Mesenteric fat pad (tissue), 1 donor: ENCODE measurements around the gene TSSK6. TPM values are rescaled to one million over a fixed set of nuclear protein-coding genes. Genes with fewer than 3 reads are reported as not detected.

Source experiments
- DNase-seq: peaks from one replicate; pipeline ENCODE4 v3.0.0-alpha.2; 2020; ENCODE audit warnings: low spot score
- total RNA-seq: library from RNA; stranded (reverse); fragmentation: NEBNext Ultra II Directional; extraction: Animal tissue kit (Norgen Biotek cat#: 25700); gene quantifications from one replicate; pipeline ENCODE4 v1.2.1, GENCODE V29; 2021
- donor health status: DM: yes; HTN: yes; CAD: no.

TSSK6 gene
- total RNA-seq, 1 donor from 2014 or later = 0.74 TPM

DNA sequence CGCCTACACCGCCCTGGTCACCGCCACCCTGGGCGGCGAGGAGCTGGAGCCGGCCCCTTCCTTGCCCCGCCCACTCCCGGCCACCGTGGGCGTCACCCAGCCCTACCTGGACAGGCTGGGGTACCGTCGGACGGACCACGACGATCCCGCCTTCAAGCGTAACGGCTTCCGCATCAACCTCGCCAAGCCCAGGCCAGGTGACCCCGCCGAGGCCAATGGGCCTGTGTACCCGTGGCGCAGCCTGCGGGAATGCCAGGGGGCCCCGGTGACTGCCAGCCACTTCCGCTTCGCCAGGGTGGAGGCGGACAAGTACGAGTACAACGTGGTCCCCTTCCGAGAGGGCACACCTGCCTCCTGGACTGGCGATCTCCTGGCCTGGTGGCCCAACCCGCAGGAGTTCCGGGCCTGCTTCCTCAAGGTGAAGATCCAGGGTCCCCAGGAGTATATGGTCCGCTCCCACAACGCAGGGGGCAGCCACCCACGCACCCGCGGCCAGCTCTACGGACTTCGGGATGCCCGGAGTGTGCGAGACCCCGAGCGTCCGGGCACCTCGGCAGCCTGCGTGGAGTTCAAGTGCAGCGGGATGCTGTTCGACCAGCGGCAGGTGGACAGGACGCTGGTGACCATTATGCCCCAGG, 29.7 kb upstream of the TSSK6 start:
- no peak for DNase-seq

DNA sequence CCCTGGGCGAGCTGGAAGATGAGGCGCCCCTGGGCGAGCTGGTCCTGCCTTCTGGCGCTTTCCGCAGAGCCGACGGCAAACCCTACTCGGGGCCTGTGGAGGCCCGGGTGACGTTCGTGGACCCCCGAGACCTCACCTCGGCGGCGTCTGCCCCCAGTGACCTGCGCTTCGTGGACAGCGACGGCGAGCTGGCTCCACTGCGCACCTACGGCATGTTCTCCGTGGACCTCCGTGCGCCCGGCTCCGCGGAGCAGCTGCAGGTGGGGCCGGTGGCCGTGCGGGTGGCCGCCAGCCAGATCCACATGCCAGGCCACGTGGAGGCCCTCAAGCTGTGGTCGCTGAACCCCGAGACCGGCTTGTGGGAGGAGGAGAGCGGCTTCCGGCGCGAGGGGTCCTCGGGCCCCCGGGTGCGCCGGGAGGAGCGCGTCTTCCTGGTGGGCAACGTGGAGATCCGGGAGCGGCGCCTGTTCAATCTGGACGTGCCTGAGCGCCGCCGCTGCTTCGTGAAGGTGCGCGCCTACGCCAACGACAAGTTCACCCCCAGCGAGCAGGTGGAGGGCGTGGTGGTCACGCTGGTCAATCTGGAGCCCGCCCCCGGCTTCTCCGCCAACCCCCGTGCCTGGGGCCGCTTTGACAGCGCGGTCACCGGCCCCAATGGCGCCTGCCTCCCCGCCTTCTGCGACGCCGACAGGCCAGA, 29.1 kb upstream of the TSSK6 start:
- DNase-seq = no peak

DNA sequence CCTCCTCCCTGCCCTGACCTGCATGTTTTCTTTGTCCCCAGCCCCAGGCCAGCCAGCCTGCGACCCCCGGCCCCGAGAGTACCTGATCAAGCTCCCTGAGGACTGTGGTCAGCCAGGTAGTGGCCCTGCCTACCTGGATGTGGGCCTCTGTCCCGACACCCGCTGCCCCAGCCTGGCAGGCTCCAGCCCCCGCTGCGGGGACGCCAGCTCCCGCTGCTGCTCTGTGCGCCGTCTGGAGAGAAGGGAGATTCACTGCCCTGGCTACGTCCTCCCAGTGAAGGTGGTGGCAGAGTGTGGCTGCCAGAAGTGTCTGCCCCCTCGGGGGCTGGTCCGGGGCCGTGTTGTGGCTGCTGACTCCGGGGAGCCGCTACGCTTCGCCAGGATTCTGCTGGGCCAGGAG, 28.3 kb upstream of the TSSK6 start:
- no peak for DNase-seq

DNA sequence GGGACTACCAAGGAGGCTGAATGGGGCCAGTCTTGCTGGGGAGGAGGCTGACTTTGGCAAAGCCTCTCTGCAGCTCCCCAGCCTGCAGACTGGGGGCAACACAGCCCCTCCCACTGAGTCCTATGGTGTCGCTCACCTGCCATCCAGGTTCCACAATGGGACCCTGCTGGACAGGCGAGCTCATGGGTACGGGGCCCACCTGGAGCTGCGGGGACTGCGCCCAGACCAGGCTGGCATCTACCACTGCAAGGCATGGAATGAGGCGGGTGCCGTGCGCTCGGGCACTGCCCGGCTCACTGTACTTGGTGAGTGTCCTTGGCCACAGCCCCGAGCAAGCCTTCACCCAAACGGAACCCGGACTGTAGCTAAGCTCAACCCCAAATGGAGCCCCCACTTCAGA, 27.8 kb upstream of the TSSK6 start:
- no peak for DNase-seq

DNA sequence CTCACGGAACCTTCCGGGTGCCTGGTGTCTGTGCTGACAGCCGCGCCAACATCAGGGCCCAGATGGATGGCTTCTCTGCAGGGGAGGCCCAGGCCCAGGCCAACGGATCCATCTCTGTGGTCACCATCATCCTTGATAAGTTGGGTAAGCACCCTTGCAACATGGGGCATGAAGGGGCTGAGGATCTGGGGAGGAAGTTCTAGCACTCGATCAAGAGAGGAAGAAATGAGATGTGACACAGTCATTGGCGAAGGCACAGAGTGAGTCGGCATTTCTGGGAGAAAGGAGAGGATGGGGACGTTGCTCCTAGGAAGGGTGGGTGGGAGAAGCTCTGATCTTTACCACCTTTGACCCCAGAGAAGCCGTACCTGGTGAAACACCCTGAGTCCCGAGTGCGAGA, 27.2 kb upstream of the TSSK6 start:
- DNase-seq = no peak

DNA sequence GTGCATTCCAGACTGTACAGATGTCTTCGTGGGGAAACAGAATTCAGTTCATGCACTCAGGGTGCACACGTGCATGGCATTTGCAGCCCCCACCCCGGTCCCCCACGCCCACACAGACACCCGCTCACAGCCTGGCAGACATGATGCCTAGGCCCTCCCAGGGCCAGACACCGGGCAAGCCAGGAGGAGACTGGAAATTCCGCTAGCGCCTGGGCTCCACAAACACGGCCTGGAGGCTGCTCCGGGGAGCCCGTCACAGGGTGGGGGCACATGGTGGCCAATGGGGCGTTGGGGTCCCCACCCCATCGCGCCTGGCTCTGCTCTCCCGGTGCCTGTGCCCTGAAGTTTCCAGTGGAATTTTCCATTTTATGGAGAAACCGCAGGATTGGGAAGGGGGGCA, 26.3 kb upstream of the TSSK6 start:
- DNase-seq = no peak

DNA sequence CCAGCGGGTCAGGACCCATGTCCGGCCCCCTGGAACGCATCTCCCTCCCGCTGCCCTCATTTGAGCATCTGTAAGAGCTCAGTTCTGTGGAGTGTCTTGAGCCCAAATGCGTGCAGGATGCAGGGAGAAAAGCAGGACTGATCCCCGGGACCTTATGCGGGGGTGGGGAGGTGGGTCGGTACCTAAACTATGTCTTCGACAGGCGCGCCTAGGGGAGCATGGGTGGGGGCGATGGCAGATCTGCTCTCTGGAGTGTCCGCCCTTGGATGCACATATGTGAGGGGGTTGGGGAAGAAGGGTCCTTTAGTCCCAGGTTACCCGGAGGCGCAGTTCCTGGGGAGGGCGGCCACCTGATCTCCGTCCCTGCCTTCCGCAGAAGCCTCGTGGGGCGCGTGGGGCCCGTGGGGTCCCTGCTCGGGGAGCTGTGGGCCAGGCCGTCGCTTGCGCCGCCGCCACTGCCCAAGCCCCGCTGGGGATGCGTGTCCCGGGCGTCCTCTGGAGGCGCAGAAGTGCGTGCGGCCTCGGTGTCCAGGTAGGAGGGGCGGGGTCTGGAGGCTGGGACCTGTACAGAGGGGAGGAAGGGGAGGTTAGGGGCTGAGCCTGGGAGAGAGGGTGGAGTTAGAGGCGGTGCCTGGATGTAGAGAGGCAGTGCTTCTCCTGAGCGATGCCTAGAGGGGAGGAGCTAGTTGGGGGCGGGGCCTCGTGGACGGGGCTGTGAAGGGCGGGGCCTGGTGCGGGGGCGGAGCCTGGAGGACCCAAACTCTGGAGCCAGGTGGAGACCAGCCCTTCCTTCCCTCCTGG, 25.6 kb upstream of the TSSK6 start:
- no peak for DNase-seq

DNA sequence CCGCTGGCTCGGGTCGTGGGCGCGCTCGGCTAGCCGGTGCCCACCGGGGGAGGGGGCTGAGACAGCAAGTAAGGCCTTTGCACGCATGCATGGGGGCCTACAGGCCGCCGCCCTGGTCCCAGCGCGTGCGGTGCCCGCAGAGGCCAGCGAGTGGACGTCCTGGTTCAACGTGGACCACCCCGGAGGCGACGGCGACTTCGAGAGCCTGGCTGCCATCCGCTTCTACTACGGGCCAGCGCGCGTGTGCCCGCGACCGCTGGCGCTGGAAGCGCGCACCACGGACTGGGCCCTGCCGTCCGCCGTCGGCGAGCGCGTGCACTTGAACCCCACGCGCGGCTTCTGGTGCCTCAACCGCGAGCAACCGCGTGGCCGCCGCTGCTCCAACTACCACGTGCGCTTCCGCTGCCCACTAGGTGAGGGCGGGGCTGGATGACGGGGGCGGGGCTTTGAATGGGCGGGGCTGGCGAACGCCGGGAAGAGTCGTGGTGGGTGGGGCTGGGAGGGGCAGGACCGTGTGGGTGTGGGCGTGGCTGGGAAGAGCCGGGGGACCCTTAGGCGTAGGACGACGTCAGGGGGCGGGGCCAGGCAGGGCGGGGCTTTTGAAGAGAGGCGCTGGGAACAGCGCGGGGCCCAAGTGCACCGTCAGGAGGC, 24.8 kb upstream of the TSSK6 start:
- no peak for DNase-seq

DNA sequence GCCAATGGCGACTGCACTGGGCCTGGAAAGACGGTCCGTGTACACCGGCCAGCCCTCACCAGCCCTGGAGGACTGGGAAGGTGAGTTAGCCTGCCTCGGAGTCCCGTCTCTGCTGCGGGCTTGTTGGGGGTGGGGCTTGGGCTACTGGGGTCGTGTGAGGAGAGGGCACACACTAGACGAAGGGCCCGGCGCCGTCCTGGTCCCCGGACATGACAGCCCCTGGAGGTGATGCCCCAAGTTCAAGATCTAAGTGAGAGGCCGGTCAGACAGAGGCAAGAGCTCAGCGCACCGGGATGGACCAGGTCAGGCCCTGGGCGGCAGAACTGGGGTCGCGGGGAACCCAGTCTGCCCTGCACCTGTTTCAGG, 24.3 kb upstream of the TSSK6 start:
- no peak for DNase-seq

DNA sequence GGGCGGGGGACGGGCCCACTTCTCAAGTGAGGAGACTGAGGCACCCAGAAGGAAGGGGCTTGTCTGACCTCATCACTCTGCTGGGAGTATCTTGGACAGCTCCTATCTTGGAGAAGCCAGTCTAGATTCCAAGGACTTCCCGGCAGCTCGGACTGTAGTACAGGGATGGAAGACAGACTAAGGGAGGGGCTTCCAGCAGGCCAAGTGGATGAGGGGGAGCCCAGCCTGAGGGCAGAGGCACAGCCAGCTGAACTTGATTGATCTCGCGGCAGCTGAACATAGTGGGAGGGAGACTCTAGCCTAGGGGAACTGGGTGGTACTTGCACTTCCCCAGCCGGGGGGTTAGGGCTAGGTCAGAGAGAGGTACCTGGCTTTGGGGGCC, 23.4 kb upstream of the TSSK6 start:
- no peak for DNase-seq

DNA sequence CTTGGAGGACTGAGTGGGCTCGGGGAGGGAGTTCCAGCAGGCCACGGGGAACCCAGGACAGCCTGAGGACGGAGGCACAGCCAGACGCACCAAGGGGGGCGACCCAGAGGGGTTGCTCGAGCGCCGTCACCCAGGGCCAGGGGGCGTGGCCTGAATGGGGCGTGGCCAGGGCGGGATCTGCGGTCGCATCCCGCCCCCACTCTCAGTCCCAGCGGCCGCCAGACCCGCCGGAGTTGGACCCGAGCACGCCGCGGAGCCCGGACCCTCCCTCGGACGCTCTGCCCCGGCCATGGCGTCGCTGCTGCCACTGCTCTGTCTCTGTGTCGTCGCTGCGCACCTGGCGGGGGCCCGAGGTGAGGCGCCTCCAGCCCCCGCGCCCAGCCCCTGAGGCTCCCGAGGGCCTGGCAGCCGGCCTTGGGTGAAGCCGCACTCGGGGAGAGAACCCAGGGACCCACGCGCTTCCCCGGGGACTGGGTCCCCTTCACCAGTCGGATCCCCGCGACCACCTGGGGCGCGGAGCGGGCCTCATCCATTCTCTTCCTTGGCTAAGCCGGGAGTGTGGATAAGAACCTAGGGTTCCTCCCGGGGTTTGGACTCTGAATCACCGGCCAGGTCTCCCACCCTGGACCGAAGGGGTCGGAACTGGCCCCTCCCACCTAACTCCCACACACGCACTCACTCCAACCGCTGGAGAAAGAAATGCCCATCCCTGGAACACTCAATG, 22.9 kb upstream of the TSSK6 start, which contains the start of gene CILP2:
Gene CILP2, plus strand, starts transcription at position 205 of the 724 bp plus-strand sequence. Its CDS starts 85 bp downstream, at position 290.
- no peak for DNase-seq

DNA sequence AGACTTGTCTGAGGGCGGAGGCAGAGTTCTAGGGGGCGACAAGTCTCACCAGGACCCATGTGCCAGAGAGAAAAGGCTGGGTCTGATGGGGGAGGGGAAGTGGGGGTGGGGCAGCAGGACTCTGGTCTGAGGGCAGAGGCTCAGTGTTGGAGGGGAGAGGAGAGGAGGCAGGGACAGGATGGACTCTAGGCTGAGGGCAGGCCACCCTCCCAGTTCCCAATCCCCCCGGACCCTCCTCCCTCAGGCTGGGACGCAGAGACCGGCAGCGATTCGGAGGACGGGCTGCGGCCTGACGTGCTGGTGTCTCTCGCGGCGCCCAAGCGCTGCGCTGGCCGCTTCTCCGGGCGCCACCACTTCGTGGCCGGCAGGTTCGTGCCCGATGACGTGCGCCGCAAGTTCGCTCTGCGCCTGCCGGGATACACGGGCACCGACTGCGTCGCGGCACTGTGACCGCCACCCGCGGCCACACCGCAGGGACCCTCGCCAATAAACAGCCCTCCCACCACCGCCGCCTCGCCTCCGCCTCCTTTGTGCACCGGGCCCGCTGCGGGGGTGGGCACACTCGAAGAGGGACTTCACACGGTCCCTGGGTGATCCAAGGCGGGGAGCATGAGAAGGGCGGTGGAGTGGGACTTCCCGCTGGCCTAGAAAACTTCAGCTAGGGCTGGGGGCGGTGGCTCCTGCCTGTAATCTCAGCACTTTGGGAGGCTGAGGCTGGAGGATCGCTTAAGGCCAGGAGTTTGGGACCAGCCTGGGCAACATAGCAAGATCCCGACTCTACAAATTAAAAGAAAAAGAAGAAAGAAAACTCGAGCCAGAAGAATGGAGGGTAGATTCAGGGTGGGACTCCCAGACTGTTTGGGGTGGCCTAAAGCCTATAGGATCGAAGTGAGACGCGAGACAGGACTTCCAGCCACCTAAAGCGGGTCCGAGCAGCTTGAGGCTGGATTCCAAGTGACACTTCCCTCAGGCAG, 22.0 kb upstream of the TSSK6 start:
- DNase-seq = no peak

DNA sequence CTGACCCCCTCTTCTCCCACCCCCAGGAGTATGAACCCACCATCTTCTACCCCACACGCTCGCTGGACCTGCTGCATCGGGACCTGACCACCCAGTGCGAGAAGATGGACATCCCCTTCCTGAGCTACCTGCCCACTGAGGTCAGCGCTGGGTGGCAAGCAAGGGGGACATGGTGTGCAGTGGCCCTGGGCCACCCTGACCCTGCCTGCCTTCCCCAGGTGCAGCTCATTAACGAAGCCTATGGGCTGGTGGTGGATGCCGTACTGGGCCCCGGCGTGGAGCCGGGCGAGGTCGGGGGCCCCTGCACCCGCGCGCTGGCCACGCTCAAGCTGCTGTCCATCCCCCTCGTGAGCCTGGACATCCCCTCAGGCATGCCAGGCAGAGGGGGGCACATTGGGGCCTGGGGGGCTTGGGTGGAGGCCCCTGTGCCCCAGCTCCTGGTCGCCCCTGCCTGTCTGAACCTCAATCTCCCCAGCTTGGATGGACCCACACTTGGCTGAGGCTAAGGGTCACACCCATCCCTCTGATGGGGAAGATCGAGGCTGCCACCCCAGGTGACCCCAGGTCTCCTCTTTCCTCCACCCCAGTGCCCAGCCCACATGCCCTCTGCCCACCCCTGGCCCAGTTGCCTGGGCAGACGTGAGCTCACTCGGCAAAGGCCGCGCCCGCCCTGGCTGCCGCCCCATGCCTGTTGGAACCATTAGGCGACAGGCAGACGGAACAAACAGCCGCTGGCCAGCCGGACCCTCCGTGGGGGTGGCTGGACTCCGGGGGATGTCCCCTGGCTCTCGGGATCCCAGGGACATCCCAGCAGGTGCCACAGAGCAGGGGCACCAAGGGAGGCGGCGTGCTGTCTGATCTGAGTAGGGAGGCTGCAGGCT, 20.2 kb upstream of the TSSK6 start:
- DNase-seq = no peak

DNA sequence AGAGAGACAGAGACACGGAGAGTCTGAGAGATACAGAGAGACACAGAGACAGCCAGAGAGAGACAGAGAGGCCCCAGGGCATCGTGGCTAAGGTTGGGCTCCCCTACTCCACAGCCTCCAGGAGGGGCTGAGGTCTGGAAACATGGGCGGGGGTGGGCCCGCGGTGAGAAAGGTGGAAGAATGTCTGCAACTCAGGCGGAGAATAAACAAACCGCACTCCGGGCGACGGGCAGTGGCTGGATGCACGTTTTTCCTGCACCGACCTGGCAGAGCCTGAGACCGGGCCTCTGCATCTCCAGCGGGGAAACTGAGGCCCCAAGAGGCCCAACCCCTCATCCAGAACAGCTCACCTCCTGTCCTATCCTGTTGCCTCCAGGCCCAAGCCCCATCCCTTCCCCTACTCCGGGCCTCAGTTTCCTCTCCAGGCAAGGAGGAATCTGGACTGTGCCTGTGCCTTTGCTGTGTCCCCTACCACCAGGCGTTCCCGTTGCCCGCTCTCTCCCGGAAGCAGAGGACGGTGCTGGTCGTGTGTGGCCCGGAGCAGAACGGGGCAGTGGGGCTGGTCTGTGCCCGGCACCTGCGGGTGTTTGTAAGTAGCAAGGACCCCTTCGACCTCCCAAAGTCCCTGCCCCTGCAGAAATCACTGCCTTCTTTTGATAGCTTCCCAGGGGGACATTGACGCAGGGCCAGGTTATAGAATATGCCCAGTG, 19.4 kb upstream of the TSSK6 start:
- no peak for DNase-seq

DNA sequence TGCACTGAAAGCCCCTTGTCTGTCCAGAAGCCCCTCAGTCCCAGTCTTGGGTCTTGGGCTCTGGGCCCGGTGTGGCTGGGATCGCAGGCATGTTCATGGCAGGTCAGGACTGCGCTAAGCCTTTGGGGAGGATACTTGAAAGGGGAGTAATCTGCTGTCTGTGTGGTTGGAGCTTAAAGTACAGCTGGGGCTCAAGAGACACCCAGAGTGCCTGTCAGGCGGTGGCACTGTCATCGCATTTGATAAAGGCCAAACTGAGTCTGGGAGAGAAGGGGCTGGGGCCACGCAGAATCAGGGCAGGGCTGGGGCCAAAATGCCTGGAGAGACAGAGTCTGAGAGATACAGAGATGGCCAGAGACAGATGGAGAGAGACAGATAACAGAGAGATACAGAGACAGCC, 18.5 kb upstream of the TSSK6 start:
- no peak for DNase-seq

DNA sequence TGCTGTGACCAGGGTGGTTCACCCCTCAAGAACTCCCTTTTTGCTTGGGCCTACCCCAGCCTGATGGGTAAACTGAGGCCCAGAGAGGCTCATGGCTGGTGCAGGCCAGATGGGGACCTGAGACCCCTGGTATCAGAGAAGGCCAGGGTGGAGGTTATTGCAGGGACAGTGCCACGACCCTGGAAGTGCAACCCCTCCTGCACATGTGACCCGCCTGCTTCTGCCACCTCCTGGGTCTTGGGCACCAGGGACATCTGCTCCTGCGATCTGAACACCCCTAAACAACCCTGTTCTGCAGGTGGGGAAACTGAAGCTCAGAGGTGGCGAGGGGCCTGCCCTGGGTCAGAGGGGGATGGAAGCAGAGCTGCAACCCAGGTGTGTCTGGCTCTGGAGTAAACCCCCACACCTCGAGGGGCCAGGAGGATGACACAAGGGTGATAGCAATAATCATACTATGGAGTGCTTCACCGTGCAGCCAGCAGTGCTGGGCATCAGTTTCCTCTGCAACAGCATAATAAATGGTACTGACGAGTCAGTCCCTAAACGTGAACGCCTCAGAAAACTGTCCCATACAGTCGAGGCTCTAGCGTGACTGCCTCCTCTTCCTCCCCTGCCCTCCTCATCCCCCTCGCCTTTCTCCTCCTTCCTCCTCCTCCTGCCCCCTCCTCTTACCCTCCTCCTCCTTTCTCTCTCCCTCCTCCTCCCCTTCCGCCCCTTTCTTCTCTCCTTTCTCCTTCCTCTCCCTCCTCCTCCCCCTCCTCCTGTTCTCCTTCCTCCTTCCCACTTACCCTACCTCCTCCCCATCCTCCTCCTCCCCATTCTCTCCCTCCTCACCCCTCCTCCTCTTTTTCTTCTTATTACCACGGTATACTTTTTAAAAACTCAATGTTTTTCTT, 17.7 kb upstream of the TSSK6 start:
- DNase-seq = no peak
